Chondrocyte (in vitro differentiated cells): ENCODE measurements around the gene IRF3. TPM values are rescaled to one million over a fixed set of nuclear protein-coding genes. Genes with fewer than 3 reads are reported as not detected.

Source experiments
- DNase-seq: peaks from one replicate; pipeline ENCODE4 v3.0.0; 2021; ENCODE audit warnings: mixed read lengths, low spot score
- H3K27ac Mint-ChIP-seq: one replicate; pipeline ENCODE4 v1.8.0; 2021; ENCODE audit warnings: mild to moderate bottlenecking, moderate library complexity, mixed read lengths; ENCODE audit not compliant: unreplicated experiment
- H3K27me3 Mint-ChIP-seq: 2 replicates; pipeline ENCODE4 v1.8.0; 2021; ENCODE audit warnings: low read depth, mixed read lengths
- H3K36me3 Mint-ChIP-seq: 2 replicates; pipeline ENCODE4 v1.8.0; 2021; ENCODE audit warnings: low read depth, mixed read lengths
- H3K4me1 Mint-ChIP-seq: 2 replicates; pipeline ENCODE4 v1.8.0; 2021; ENCODE audit warnings: low read depth, mild to moderate bottlenecking, mixed read lengths
- H3K4me3 Mint-ChIP-seq: one replicate; pipeline ENCODE4 v1.8.0; 2021; ENCODE audit warnings: mild to moderate bottlenecking, moderate library complexity, mixed read lengths; ENCODE audit not compliant: unreplicated experiment
- H3K9me3 Mint-ChIP-seq: 2 replicates; pipeline ENCODE4 v1.8.0; 2021; ENCODE audit warnings: low read depth, mixed read lengths
- total RNA-seq: library from RNA; stranded (reverse); gene quantifications from 3 replicates; pipeline ENCODE4 v1.2.1, GENCODE V29; 2021
- TF ChIP-seq, protein P1 (sequence below): fragments of 200-600 bp; sonication (generic); IDR thresholded peaks from 2 replicates; pipeline ENCODE4 v1.5.0; 2021; ENCODE audit warnings: antibody characterized with exemption, mild to moderate bottlenecking, moderate library complexity

IRF3 gene
- total RNA-seq, 1 donor from 2014 or later = 53.0 TPM

DNA sequence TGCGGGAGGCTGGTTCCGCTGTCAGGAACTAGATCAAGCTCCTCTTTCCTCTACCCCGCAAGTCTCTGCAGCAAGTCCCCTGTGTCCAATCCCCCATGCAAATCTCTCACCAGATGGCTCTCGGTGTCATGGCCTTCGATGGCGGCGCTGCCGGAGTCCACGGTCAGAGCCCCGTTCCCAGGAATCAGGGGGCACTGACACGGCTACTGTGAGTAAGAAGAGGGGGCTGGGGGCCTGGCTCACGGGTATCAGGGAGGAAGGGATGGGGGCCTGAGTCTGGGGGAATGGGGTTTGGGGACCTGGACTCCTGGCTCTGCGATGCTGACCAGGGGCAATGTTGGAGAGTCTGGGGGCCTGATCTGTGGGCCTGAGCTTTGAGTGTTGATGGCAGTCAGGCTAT lies 19.7 kb downstream of the IRF3 start:
- no peaks in the 10 kb centered on the region for H3K9me3 Mint-ChIP-seq
- H3K4me1 Mint-ChIP-seq = peaks cover 37% of the 10 kb centered on the region
- TF ChIP-seq, protein P1, sequence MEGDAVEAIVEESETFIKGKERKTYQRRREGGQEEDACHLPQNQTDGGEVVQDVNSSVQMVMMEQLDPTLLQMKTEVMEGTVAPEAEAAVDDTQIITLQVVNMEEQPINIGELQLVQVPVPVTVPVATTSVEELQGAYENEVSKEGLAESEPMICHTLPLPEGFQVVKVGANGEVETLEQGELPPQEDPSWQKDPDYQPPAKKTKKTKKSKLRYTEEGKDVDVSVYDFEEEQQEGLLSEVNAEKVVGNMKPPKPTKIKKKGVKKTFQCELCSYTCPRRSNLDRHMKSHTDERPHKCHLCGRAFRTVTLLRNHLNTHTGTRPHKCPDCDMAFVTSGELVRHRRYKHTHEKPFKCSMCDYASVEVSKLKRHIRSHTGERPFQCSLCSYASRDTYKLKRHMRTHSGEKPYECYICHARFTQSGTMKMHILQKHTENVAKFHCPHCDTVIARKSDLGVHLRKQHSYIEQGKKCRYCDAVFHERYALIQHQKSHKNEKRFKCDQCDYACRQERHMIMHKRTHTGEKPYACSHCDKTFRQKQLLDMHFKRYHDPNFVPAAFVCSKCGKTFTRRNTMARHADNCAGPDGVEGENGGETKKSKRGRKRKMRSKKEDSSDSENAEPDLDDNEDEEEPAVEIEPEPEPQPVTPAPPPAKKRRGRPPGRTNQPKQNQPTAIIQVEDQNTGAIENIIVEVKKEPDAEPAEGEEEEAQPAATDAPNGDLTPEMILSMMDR = no peak
- no peak overlapping the region for H3K4me3 Mint-ChIP-seq
- H3K27ac Mint-ChIP-seq = no peak overlapping the region
- H3K36me3 Mint-ChIP-seq = peaks cover 14% of the 10 kb centered on the region
- H3K27me3 Mint-ChIP-seq = no peaks in the 10 kb centered on the region
- no peak for DNase-seq

DNA sequence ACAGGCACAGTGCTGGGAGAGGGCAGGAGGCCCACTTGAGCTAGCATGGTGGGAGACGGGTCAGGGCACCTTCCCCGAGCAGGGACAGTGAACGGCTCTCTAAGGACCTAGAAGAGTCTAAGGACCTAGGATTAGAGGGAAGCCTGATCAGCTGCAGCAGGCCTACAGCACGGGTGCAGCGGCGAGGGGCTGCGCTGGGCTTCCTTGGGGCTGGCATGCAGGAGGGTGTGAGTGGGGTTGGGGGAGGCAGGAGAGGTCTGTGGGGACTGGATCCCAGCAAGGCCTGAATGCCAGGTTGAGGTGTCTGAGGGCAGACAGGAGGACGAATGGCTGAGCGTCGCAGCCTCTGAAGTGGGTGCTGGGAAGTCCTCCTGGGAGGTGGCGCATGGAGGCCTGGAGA lies 20.1 kb downstream of the IRF3 start:
- Mint-ChIP-seq H3K27ac (no peak overlapping the region), H3K9me3 (no peaks in the 10 kb centered on the region), H3K4me3 (no peak overlapping the region), H3K27me3 (no peaks in the 10 kb centered on the region), H3K4me1 (peaks cover 42% of the 10 kb centered on the region), H3K36me3 (peaks cover 13% of the 10 kb centered on the region)
- TF ChIP-seq, protein P1 = no peak
- DNase-seq = no peak

DNA sequence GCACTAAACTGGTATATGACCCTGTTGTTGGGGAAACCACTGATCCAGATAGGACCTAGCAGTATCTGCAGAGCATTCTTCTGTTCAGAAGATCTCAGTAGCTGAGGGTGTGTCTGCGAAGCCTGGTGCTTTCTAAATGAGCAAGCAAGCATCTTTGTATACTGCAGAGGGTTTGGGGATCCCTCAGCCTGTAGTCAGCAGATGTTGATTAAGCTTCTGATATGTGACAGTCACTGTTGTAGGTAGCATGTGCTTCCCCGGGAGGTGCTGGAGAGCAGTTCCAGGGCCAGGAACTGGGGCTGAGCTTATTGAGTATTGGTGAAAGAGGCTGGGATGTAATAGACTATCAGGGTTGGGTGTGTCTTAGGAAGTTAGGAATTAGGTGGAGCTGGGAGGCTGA lies 22.2 kb downstream of the IRF3 start:
- H3K4me3 Mint-ChIP-seq = peak overlapping the region; percentile 98
- no peaks in the 10 kb centered on the region for H3K27me3 Mint-ChIP-seq
- H3K27ac Mint-ChIP-seq = peak overlapping the region; percentile 100
- TF ChIP-seq, protein P1 = no peak
- H3K36me3 Mint-ChIP-seq = peaks cover 11% of the 10 kb centered on the region
- H3K9me3 Mint-ChIP-seq = no peaks in the 10 kb centered on the region
- peaks cover 54% of the 10 kb centered on the region for H3K4me1 Mint-ChIP-seq
- no peak for DNase-seq

DNA sequence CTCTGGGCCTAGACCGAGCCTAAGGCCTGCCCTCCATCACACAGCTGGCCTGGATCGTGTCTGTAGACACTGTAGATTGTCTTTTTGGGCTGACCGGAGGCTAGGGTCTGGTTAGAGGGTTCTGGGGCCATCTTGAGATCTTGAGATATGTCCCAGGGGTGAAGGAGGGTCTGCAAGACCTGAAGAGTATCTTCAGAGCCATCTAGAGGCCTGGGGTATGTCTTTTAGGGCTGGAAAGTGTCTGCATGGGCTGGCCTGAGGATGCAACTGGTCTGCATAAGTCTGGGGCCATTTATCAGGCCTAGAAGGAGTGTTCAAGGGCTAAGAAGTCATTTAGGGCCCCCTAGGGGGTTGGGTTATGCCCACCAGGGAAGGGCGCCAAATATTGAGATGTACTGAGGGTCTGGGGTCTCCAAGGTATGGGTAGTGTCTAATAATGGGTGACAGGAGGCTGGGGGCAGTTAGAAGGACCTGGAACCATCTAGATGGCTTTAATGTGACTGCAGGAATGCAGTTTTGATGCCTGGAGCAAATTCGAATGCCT lies 23.1 kb downstream of the IRF3 start:
- no peaks in the 10 kb centered on the region for H3K27me3 Mint-ChIP-seq
- peak overlapping the region; percentile 100 for H3K27ac Mint-ChIP-seq
- H3K36me3 Mint-ChIP-seq = peaks cover 11% of the 10 kb centered on the region
- TF ChIP-seq, protein P1 = no peak
- DNase-seq = no peak
- peaks cover 62% of the 10 kb centered on the region for H3K4me1 Mint-ChIP-seq
- H3K4me3 Mint-ChIP-seq = peak overlapping the region; percentile 98
- no peaks in the 10 kb centered on the region for H3K9me3 Mint-ChIP-seq

DNA sequence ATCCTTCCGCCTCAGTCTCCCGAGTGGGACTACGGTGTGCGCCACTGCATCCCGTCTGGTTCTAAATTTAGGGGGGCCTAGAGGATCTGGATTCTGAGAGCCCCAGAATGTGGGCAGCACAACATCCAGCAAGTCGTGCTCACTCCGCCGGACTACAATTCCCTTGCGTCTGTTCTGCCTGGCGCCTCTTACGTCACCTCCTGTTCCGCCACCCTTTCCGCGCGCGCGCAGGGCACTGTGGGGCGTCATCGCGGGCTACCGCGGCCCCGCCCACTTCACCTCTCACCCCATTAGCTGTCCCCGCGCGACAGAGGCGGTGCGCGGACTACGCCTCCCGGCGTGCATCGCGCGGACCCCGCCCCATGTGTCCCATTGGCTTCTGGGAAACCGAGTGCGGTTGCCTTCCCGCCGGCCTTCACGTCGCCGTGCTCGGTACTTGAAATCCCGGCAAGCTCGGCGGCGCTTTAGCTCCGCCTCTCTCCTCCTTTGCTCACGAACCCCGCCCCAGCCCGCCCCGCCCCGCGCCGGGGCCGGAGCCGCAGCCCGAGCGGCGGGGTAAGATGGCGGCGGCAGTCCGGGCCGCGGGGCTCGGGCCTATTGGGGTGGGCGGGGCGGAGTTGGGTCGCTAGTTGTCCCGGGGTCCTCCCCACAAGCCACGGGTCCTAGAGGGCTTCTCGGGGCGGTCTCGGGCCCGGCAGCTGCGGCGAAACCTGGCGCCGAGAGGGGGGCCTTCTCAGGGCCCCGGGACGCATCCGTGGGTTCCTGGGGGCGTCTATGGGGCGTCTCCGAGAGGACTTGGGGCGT lies 23.8 kb downstream of the IRF3 start, which contains the start of gene SCAF1:
SCAF1 (plus strand) TSS at position 522 of the 804 bp plus-strand sequence. CDS start 2,818 bp downstream, outside the sequence.
- TF ChIP-seq, protein P1 = no peak
- Mint-ChIP-seq H3K9me3 (no peaks in the 10 kb centered on the region), H3K27me3 (no peaks in the 10 kb centered on the region), H3K4me3 (peak within 1 kb of the TSS; percentile 98), H3K27ac (peak within 1 kb of the TSS; percentile 100), H3K4me1 (peaks cover 66% of the 10 kb centered on the region), H3K36me3 (peaks cover 7% of the 10 kb centered on the region)
- DNase-seq = peak; percentile 100
